OCI-LY3 (cell line): ENCODE data around the gene PTPRU.

Experiments used
- H2AFZ ChIP-seq: fragments of 200-600, 300-600 bp; shearing (Covaris generic); 2 replicates; pipeline ENCODE4 v1.6.0; 2014; ENCODE audit warnings: antibody characterized with exemption, low read depth, low read length
- H3K27ac ChIP-seq: fragments of 200-600, 300-600 bp; sonication (generic); 2 replicates; pipeline ENCODE4 v1.5.1; 2014; ENCODE audit warnings: mild to moderate bottlenecking, low read length, moderate library complexity, mixed read lengths
- H3K27me3 ChIP-seq: fragments of 200-600, 300-600 bp; sonication (generic); 2 replicates; pipeline ENCODE4 v1.6.1; 2014; ENCODE audit warnings: low read depth, low read length, mixed read lengths
- H3K36me3 ChIP-seq: fragments of 200-600, 300-600 bp; sonication (generic); replicated peaks from 2 replicates; pipeline ENCODE3; 2014; ENCODE audit warnings: low read depth, low read length, mixed read lengths
- H3K4me1 ChIP-seq: fragments of 300-600, 200-600 bp; sonication (generic); 2 replicates; pipeline ENCODE4 v1.6.1; 2014; ENCODE audit warnings: low read length, mixed read lengths
- H3K4me2 ChIP-seq: fragments of 200-600, 300-600 bp; sonication (generic); 2 replicates; pipeline ENCODE4 v1.6.1; 2014; ENCODE audit warnings: low read length, mixed read lengths
- H3K4me3 ChIP-seq: fragments of 300-600, 200-600 bp; sonication (generic); 2 replicates; pipeline ENCODE4 v1.5.1; 2014; ENCODE audit warnings: antibody characterized with exemption, mild to moderate bottlenecking, low read length, moderate library complexity
- H3K79me2 ChIP-seq: fragments of 300-600, 200-600 bp; shearing (Covaris generic); 2 replicates; pipeline ENCODE4 v1.6.1; 2014; ENCODE audit warnings: mild to moderate bottlenecking, low read length, mixed read lengths
- H3K9ac ChIP-seq: fragments of 300-600, 200-600 bp; shearing (Covaris generic); 2 replicates; pipeline ENCODE4 v1.6.0; 2014; ENCODE audit warnings: mild to moderate bottlenecking, low read length, moderate library complexity
- H3K9me3 ChIP-seq: fragments of 200-600, 300-600 bp; shearing (Covaris generic); 2 replicates; pipeline ENCODE4 v1.6.1; 2014; ENCODE audit warnings: low read length, mixed read lengths; ENCODE audit not compliant: insufficient read depth
- H4K20me1 ChIP-seq: fragments of 200-600, 300-600 bp; sonication (generic); 2 replicates; pipeline ENCODE4 v1.6.1; 2016; ENCODE audit warnings: low read length, mixed read lengths; ENCODE audit not compliant: insufficient read depth
- CTCF ChIP-seq: fragments of 200-600, 300-600 bp; sonication (generic); IDR thresholded peaks from 2 replicates; pipeline ENCODE4 v1.5.1; 2014; ENCODE audit warnings: antibody characterized with exemption, low read length, low read depth
- EZH2phosphoT487 ChIP-seq: fragments of 200-600 bp; shearing (Covaris generic); IDR thresholded peaks from 2 replicates; pipeline ENCODE4 v1.6.1; 2018; ENCODE audit warnings: antibody characterized with exemption, mixed run types, low read depth

PTPRU gene

GRCh38 chr1:29356663-29357062, 120.3 kb downstream of the PTPRU start:
- no peak for TF ChIP-seq CTCF
- TF ChIP-seq EZH2phosphoT487 = no peak
- no peaks in the 10 kb centered on the region for H3K4me1 ChIP-seq
- H3K27me3 ChIP-seq = peaks cover 8% of the 10 kb centered on the region; the same call in 1 of the 2 replicates

DNA sequence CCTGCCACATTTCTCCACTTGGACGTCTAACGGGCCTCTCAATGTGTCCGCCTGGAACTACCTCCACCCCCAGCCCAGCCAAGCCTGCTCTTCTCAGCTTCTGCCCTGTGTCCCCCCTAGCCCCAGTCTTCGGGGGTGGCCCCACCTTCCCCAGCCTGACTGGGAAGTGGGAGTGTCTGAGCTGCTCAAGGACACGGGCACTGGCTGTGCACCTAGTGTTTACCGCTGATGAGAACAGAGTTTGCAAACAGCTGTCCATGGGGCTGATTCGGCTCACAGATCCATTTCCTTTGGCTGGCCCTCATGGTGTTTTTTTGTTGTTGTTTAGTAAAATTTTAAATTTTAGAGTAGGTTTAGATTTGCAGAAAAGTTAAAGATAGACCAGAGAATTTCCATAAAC, 121.1 kb downstream of the PTPRU start:
- H3K79me2 ChIP-seq = no peaks in the 10 kb centered on the region
- H3K9ac ChIP-seq = no peak overlapping the region
- no peaks in the 10 kb centered on the region for H3K4me1 ChIP-seq
- H3K27ac ChIP-seq = no peak overlapping the region
- H3K4me2 ChIP-seq = no peak overlapping the region
- H3K36me3 ChIP-seq = no peaks in the 10 kb centered on the region
- peaks cover 3% of the 10 kb centered on the region; the same call in 1 of the 2 replicates for H3K27me3 ChIP-seq
- H4K20me1 ChIP-seq = no peaks in the 10 kb centered on the region
- TF ChIP-seq EZH2phosphoT487 = no peak
- no peak for TF ChIP-seq CTCF
- H3K9me3 ChIP-seq = no peaks in the 10 kb centered on the region
- no peak overlapping the region for H2AFZ ChIP-seq
- no peak overlapping the region for H3K4me3 ChIP-seq

More at GRCh38 chr1:29356663-29357062, 120.3 kb downstream of the PTPRU start:
- no peak overlapping the region for H2AFZ ChIP-seq
- H3K9me3 ChIP-seq = no peaks in the 10 kb centered on the region
- no peaks in the 10 kb centered on the region for H4K20me1 ChIP-seq
- H3K79me2 ChIP-seq = no peaks in the 10 kb centered on the region
- no peak overlapping the region for H3K27ac ChIP-seq
- no peak overlapping the region for H3K4me2 ChIP-seq
- no peaks in the 10 kb centered on the region for H3K36me3 ChIP-seq
- H3K4me3 ChIP-seq = no peak overlapping the region
- H3K9ac ChIP-seq = no peak overlapping the region

DNA sequence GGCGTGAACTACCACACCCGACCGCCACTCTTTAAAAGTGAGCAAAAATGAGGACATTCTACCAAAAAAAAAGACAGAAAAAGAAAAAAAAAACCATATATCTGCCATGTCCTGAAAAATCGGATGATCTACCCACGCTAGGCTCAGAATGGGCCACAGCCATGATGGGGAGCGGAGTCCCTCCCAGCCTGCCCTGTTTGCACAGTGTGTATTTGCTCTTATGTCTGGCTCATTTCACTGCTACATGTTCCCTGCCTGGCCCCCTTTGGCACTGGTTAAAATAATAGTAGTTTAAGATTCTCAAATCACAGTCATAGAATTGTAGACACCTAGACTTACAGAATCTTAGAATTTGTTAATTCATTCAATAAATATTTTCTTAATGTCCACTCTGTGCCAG, 121.9 kb downstream of the PTPRU start:
- Histone ChIP-seq H3K4me2 (no peak overlapping the region), H3K9ac (no peak overlapping the region), H3K4me1 (no peaks in the 10 kb centered on the region), H4K20me1 (no peaks in the 10 kb centered on the region), H3K79me2 (no peaks in the 10 kb centered on the region), H3K4me3 (no peak overlapping the region), H3K9me3 (no peaks in the 10 kb centered on the region), H3K27ac (no peak overlapping the region), H3K36me3 (no peaks in the 10 kb centered on the region), H3K27me3 (peaks cover 3% of the 10 kb centered on the region; the same call in 1 of the 2 replicates), H2AFZ (no peak overlapping the region)
- no peak for TF ChIP-seq CTCF
- TF ChIP-seq EZH2phosphoT487 = no peak

- H3K9me3 ChIP-seq = no peaks in the 10 kb centered on the region
- H3K27ac ChIP-seq = no peak overlapping the region
- no peaks in the 10 kb centered on the region for H3K4me1 ChIP-seq
- peaks cover 3% of the 10 kb centered on the region; the same call in 1 of the 2 replicates for H3K27me3 ChIP-seq
- H3K36me3 ChIP-seq = no peaks in the 10 kb centered on the region
- TF ChIP-seq CTCF (no peak), EZH2phosphoT487 (no peak)
- no peak overlapping the region for H3K4me2 ChIP-seq
- no peak overlapping the region for H3K9ac ChIP-seq
- H3K4me3 ChIP-seq = no peak overlapping the region
- no peaks in the 10 kb centered on the region for H3K79me2 ChIP-seq
- no peaks in the 10 kb centered on the region for H4K20me1 ChIP-seq
- no peak overlapping the region for H2AFZ ChIP-seq
Observed at GRCh38 chr1:29360768-29361167, 124.4 kb downstream of the PTPRU start.
